ENCODE results near the gene DAO.
"Not testable (repeated sequence)": the region's sequence is repeated elsewhere in the genome, so short reads cannot be mapped to it uniquely, and the experiment has no call there.

The DAO gene

DNA sequence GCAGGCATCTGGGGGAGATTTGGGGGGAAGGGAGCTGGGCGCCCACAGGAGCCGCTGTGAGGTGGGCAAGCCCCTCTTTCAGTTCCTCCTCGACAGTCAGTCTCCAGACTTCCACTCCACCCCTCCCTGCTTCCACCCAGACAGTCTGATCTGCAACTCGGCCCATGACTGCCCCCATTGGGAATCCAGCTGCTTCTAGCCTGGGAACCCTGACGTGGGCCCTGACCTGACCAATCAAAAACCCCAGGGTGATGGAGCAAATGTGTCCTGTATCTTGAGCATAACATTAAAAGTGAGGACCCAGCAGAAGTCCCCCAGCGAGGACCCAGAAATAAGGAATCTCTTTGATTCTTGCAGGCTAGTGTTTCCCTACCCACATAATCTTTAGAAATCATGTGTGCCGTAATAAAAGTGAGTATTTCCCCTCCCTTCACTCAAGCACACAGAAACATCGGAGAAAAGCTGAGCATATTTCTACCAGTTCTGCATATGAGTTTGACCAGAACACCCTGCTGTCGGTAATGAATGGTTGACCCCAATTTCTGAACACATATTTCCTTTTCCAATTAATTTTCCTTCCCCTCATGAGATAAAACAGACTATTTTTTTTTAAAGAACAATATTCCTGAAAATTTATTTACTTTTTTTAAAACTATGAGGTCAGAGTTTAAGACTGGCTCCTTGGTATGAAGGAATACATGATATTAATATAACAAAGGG is 28.9 kb upstream of the DAO start:
- DNase-seq (ENCODE audit: low spot score), result no peak

DNA sequence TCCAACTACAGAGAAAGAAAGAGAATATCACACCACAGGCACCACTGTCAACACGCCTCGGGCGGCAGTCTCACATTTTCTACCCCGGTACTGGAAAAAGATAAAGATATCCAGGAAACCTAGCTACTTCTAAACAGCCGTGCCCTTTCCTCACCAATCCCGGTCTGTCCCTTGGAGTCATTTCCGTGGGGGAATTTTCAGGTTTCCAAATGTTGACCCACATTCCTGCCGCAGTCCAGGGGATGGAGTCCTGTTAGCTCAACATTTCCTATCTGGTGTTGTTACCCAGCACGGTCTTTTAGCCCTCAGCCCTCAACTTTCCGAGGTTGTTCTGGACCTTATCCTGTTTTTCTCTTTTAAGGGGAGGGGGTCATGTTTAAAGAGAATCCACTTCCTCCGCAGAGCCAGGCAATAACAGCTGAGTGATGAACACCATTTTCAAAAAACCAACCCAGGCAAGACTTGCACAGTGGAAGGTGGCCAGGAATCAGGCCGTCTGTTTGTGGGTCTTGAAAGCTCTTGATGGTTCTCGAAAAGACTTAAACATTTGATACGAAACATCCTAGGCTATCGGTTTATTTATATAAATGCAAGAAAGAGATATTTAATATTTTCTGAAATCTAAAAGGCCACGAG is 27.1 kb upstream of the DAO start:
- no peak for DNase-seq (ENCODE audit: low spot score)

DNA sequence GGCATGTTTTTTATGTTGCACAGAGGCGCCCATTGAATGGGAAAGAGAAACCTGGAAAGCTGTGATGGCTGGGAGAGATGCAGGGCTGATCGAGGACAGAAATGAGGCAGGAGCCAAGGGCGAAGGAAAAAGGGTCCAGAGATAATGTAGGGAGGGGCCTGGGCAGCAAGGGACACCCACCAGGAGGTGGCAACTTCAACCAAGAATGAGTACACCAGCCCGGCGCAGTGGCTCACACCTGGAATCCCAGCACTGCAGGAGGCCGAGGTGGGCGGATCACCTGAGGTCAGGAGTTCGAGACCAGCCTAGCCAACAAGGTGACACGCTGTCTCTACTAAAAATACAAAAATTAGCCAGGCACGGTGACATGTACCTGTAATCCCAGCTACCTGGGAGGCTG is 26.5 kb upstream of the DAO start:
- DNase-seq (ENCODE audit: low spot score), result no peak

DNA sequence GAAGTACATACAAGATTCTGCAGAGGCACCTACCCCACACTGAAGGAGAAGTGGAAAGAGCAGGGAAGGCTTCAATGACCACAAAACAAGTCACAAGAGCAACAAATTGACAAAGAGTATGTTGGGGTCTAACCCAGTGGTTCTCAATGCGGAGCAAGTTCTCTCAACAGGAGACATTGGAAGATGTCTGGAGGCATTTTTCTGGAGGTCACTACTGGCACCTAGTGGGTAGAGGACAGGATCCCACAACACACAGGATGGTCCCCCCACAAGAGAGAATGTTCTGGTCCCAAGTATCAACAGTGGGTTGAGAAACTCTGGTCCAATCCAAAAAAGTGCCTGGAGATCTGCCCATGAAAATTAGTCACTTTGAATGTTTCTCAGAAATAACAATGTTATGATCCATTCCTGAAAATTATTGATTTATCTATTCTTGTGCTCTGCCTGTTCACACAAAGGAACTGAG is 25.9 kb upstream of the DAO start:
- DNase-seq (ENCODE audit: low spot score), result no peak

DNA sequence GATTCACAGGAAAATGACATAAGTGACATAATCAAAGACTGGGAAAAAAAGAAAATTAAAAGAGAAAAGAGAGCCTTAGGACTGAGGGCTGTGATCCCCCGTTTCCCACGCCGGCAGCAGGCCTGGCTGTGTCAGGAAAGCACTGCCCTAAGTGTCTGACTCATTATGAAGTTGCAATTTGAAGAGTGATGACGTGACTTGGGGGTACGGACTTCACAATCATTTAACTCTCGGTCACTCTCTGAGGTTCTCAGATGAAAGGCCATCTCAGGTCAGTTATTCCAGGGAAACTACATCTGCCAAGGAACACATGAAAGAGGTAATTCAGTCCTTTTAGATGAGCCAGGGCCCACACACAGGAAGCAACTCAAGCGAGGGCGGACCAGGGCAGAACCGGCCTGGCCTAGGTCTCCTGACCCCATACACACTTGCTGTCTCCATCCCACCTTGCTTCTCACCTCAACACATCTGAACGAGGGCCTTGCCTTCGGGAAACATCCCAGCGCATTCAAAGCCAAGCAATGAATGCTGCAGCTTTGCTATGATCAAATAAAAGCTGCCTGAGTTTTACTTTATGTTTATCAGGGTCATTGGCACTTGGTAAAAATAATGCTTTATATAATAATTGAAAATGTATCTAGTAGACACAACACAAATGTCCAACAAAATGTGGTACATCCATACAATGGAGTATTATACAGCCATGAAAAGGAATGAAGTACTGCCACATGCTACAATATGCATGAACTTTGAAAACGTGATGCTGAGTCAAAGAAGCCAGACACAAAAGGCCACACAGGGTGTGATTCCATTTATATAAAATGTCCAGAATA is 25.2 kb upstream of the DAO start:
- peak; percentile 20 for DNase-seq (ENCODE audit: low spot score)

DNA sequence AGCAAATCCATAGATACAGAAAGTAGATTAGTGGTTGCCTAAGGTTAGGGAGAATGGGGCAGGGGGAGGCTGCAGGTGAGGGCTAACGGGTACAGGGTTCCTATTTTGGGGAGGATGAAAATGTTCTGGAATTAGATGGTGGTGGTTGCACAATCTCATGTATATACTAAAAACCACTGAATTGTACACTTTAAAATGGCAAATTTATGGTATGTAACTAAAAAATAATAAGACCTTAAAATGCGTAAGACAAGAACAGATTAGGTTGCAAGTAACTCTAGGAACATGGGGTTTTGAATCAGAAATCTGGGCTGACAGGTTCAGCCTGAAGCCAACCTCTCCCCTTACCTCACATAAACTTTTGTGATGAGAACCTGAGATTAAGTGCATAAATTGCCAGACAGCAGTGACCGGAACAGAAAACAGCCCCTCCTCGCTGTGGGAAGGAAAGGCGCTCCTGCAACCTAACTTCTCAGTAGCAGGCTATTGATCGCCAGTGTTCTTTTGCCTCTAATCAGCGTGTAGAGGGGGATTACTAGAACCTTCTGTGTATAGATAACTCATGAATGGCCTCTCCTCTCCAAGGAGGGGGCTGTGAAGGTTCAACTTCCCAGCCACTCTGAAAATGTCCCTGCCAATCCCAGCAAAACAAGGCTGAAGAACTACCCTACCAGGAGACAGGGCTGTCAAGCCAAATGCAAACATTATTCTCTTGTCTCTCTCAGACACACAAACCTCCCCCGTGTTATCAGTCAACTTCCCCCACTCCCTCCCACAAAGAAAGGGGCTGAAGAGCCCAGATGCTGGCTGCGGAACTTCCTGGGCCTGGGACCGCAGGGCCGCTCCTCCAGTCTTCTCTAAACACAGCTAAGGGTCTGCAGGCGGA is 24.4 kb upstream of the DAO start:
- DNase-seq (ENCODE audit: low spot score), result no peak

- DNase-seq (ENCODE audit: low spot score), result no peak
Observed at GRCh38 chr12:108856170-108856427, 23.8 kb upstream of the DAO start.

GRCh38 chr12:108856428-108857157 is 23.3 kb upstream of the DAO start:
- DNase-seq (ENCODE audit: low spot score), result peak; percentile 42

GRCh38 chr12:108857158-108857407 is 22.8 kb upstream of the DAO start:
- DNase-seq (ENCODE audit: low spot score), result no peak

- DNase-seq (ENCODE audit: low spot score), result no peak
Observed at GRCh38 chr12:108858311-108859074, 21.4 kb upstream of the DAO start.

DNA sequence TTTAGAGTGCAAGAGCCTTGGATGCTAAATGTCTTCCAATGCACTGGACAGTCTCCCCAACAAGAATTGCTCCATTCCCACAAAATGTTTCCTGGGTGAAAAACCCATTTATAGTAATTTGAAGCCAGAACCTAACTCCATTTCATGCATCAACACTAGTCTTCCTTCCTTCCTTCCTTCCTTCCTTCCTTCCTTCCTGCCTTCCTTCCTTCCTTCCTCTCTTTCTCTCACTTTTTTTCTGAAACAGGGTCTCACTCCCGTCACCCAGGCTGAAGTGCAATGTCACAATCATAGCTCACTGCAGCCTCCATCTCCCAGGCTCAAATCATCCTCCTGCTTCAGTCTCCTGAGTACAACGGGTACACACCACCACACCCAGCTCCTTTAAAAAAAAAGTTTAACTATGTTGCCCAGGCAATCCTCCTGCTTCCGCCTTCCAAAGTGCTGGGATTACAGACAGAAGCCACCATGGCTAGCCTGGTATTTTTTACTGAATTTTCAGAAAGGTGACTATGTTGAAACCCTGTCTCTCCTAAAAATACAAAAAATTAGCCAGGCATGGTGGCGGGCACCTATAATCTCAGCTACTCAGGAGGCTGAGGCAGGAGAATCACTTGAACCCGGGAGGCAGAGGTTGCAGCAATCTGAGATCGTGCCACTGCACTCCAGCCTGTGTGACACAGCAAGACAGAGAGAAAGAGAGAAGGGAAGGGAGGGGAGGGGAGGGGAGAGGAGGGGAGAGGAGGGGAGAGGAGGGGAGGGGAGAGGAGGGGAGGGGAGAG is 20.6 kb upstream of the DAO start:
- DNase-seq (ENCODE audit: low spot score), result not testable (repeated sequence)

GRCh38 chr12:108859923-108860291 is 20.0 kb upstream of the DAO start:
- DNase-seq (ENCODE audit: low spot score), result no peak

DNA sequence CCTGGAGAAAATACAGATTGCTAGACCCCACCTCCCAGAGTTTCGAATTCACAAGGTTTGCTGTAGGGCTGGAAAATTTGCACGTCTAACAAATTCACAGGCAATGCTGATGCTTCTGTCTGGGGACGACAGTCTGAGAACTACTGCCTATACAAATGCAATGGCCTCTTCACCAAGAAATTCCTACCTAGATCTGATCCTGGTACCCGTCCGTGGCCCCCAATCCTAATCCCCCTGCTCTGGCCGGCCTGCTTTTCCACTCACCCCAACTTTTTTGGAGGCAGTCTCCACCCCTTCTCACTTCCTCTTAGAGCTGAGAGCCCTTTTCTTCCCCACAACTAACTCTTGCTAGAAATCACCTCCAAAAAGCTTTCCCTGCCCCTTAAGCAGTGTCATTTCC is 19.4 kb upstream of the DAO start:
- DNase-seq (ENCODE audit: low spot score), result no peak

GRCh38 chr12:108861878-108862587 is 17.9 kb upstream of the DAO start:
- no peak for DNase-seq (ENCODE audit: low spot score)

GRCh38 chr12:108862588-108862959 is 17.3 kb upstream of the DAO start:
- DNase-seq (ENCODE audit: low spot score), result no peak

DNA sequence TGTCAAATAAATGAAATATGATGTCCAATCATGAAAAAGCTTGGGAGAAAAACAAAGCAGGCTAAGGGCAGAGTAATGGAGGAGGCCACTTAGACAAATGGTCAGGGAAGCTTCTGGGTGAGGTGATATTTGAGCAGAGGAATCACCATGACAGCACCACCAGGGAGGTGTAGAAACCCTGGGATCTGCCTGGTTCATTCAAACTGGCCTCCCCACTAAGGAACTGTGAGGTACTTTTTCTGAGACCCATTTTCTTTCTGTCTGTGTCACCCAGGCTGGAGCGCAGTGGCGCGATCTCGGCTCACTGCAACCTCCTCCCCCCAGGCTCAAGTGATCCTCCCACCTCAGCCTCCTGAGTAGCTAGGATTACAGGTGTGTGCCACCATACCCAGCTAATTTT is 14.7 kb upstream of the DAO start:
- DNase-seq (ENCODE audit: low spot score), result no peak

DNA sequence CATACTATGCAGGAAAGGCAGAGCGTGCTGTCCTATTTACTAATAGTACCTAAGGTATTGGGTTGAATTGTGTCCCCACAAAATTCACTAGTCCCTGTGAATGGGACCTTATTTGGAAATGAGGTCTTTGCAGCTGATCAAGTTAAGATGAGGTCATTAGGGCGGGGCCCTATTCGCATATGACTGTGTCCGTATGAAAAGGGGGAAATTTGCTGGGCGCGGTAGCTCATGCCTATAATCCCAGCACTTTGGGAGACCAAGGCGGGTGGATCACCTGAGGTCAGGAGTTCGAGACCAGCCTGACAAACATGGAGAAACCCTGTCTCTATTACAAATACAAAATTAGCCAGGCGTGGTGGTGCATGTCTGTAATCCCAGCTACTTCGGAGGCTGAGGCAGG is 13.8 kb upstream of the DAO start:
- DNase-seq (ENCODE audit: low spot score), result not testable (repeated sequence)

GRCh38 chr12:108868781-108869180 is 11.1 kb upstream of the DAO start:
- DNase-seq (ENCODE audit: low spot score), result no peak

- DNase-seq (ENCODE audit: low spot score), result no peak
Observed at GRCh38 chr12:108875280-108875679, 4.6 kb upstream of the DAO start.
